Neural cell (in vitro differentiated cells): ENCODE results near the gene RAP2A.

Source experiments
- TAF1 ChIP-seq: IDR thresholded peaks from 2 replicates; pipeline ENCODE4 v1.6.1; 2012; ENCODE audit warnings: low read depth
- TF ChIP-seq, protein P1 (sequence below): IDR thresholded peaks from 2 replicates; pipeline ENCODE4 v1.6.1; 2012; ENCODE audit warnings: borderline replicate concordance

DNA sequence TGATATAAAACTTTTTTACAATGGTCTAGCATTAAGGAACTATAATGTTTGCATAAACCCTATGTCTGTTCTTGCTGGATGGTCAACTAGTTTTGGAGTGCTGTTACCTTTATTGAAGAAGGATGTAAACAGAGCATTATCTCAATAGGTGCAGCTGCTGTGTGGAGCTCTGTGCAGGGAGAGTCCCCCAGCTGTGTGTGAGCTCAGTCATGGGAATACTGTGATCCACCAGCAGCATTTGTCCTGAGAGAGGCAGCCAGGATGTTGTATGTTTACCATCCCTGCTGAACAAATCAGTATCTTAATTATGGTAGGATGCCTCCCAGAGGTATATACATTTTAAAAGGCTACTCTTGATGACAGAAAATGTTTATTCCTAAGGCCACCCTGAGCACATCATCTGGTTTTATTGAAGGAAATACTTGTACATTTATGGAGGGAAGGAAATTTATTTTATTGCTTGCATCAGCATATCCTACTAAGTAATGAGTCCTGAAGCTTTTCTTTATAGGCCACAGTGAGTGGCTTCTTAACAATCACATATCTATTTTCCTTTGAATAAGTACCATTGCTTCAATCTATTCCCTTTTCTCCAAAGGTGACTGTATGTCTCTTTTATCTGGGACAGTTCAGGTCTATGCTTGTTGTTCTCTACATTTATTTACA lies 11.7 kb downstream of the RAP2A start:
- TF ChIP-seq, protein P1, sequence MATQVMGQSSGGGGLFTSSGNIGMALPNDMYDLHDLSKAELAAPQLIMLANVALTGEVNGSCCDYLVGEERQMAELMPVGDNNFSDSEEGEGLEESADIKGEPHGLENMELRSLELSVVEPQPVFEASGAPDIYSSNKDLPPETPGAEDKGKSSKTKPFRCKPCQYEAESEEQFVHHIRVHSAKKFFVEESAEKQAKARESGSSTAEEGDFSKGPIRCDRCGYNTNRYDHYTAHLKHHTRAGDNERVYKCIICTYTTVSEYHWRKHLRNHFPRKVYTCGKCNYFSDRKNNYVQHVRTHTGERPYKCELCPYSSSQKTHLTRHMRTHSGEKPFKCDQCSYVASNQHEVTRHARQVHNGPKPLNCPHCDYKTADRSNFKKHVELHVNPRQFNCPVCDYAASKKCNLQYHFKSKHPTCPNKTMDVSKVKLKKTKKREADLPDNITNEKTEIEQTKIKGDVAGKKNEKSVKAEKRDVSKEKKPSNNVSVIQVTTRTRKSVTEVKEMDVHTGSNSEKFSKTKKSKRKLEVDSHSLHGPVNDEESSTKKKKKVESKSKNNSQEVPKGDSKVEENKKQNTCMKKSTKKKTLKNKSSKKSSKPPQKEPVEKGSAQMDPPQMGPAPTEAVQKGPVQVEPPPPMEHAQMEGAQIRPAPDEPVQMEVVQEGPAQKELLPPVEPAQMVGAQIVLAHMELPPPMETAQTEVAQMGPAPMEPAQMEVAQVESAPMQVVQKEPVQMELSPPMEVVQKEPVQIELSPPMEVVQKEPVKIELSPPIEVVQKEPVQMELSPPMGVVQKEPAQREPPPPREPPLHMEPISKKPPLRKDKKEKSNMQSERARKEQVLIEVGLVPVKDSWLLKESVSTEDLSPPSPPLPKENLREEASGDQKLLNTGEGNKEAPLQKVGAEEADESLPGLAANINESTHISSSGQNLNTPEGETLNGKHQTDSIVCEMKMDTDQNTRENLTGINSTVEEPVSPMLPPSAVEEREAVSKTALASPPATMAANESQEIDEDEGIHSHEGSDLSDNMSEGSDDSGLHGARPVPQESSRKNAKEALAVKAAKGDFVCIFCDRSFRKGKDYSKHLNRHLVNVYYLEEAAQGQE, result no peak
- no peak for TF ChIP-seq TAF1
